ENCODE measurements around the gene STUB1.

STUB1 gene

GRCh38 chr16:725463-726187 is 45.4 kb downstream of the STUB1 start:
- no peak for DNase-seq (ENCODE audit: low read depth)

- no peak for DNase-seq (ENCODE audit: low read depth)
Measured at GRCh38 chr16:726188-726437, 45.9 kb downstream of the STUB1 start.

- no peak for DNase-seq (ENCODE audit: low read depth)
Measured at GRCh38 chr16:726438-727290, 46.5 kb downstream of the STUB1 start, which contains the start of the genes CCDC78 and HAGHL. TSS of gene CCDC78 (minus strand) at chr16:726443. CDS start at chr16:726367, 76 bp downstream. TSS of gene HAGHL (plus strand) at chr16:727106. CDS start at chr16:727510, 404 bp downstream.

DNA sequence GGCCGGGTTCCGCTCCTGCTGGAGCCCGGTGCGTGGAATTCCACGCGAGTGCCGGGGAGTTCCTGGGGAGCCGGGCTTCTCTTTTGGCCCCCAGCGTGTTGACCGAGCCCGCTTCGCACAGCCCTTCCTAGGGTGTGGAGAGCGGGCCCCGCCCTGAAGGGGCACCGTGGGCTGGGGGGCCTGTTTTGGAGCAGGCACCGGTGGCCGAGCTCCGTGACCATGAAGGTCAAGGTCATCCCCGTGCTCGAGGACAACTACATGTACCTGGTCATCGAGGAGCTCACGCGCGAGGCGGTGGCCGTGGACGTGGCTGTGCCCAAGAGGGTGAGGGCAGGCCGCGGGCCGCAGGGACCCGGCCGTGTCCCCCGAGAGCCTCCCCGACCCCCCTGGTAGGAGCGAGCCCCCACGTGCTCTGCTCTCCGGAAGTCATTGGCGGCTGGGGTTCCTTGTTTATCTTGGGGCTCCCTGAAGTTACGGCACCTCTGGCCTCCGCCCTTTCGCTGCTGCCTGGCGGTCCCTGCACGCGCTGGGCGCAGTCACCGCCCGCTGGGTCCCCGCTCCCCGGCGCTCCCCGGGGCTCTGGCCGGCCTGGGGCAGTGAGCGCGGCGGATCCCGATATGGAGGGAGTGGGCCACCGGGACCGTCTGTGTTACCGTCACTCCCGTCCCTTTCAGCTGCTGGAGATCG is 47.2 kb downstream of the STUB1 start:
- no peak for DNase-seq (ENCODE audit: low read depth)

- no peak for DNase-seq (ENCODE audit: low read depth)
Measured at GRCh38 chr16:728131-728889, 48.1 kb downstream of the STUB1 start.

GRCh38 chr16:728890-729744 is 48.9 kb downstream of the STUB1 start:
- DNase-seq (ENCODE audit: low read depth), result no peak

DNA sequence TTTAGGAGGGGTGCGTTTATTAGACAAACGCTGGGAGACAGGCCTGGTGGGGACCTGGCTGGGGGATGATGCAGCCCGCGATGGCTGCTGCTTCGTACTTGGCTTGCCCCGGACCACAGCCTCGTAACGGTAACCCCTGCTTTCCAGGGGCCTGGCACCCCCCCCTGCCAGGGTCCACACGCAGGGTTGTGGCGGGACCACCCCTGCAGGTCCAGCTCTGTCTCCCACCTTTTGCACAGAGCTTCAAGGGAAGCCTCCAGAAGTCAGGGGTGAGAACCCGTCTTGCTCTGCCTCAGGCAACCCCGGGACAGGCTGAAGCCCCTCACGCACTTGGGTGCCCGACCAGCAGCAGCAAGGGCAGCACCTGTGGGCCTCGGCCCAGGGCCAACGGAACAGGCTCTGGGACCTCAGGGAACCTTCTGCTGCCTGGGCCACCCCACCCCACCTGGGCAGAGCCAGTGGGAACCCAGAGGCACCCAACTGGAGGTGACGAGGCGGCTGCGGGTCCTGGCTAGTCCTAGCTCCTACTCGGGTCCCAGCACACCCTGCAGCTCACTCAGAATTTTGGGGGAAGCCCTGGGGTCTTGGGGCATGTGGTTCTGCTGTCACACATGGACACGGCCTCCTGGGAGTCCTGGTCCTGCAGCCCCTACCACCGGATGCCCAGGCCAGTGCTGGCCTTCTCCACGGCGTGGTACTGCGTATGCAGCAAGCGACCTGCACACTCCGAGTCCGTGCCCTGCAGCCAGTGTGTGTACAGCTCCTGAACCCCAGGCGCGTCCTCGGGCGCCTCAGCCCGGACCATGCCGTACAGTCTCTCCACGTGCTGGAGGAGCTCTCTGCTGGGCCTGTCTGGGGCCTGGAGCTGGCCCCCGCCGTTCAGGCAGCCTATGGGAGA is 49.8 kb downstream of the STUB1 start:
- DNase-seq (ENCODE audit: low read depth), result no peak

DNA sequence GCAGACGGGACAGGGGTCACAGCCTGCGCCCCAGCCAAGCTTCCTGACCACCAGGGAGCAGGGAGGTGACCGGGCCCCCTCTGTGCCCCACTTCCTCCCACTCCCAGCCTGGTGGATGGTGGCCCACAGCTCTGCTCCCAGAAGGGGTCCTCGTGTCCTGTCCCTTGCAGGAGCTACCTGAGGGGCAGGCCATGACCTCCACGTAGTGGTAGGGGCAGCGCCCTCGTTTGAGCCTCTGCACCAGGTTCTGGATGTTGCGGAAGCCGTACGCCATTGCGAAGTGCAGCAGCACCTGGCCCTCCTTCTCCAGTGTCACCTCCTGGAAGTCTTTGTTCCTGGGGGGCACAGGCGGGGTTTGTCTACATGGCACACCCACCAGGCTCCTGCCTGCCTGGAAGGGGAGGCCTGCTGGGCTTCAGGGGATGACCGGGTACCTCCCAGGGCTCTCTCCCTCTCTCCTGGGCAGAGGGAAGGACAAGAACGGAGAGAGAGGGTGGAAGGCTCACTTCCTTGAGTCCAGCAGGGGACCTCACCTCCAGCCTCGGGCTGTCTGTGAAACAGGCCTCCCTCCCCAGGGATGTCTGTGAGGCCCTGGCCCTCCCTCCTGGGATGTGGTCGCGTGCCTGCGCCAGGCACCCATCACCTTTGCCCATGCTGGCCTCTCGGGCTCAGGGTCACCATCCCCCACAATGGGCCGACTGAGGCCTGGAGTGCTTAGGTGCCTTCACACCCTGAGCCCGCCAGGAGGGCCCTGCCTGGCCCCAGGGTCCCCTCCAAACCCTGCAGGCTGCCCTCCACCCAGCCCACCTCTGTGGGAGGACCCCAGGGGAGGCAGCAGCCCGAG is 50.7 kb downstream of the STUB1 start:
- DNase-seq (ENCODE audit: low read depth), result no peak

DNA sequence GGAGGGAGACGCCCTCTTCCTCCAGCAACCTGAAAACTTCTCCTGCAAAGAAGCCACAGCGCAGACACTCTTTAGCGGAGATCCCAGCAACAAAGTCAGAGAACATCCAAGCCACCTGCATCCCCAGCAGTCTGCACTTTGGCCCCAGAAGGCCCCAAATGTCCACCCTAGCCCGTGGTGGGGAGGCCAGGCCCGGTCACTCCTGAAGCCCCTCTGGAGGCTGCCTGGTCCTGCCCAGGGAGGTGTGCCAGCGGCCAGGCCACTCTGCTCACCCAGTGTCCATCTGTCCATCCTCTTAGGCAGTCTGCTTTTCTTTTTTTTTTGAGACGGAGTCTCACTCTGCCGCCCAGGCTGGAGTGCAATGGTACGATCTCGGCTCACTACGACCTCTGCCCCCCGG is 52.1 kb downstream of the STUB1 start:
- no peak for DNase-seq (ENCODE audit: low read depth)
